PC-9 (cell line): ENCODE data around the gene IQCH.

Experiments used
- EZH2 ChIP-seq: fragments of 200-600 bp; sonication (generic); IDR thresholded peaks from 2 replicates; pipeline ENCODE4 v1.8.0; 2017; ENCODE audit warnings: antibody characterized with exemption, low read depth
- TF ChIP-seq, protein P1 (sequence below): fragments of 200-600 bp; sonication (generic); conservative IDR thresholded peaks from 2 replicates; pipeline ENCODE4 v1.6.1; 2017; ENCODE audit warnings: mixed run types, antibody characterized with exemption, mild to moderate bottlenecking, moderate library complexity

DNA sequence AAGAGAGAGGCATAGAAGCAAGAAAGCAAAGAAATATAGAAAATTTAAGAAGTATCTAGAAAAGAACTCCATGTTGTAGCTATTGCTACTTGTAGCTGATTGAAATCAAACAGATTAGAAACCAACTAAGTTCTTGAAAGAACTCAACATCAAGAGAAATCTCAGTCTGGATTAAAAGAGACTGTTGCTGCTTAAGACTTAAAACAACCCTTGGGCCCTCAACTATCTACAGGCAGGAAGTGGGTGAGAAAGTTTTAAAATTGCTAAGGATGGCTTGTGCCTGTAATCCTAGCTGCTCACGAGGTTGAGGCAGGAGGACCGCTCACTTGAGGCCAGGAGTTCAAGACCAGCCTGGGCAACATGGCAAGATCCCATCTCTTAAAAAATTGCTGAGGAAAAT lies 227.1 kb downstream of the IQCH start:
- TF ChIP-seq, protein P1, sequence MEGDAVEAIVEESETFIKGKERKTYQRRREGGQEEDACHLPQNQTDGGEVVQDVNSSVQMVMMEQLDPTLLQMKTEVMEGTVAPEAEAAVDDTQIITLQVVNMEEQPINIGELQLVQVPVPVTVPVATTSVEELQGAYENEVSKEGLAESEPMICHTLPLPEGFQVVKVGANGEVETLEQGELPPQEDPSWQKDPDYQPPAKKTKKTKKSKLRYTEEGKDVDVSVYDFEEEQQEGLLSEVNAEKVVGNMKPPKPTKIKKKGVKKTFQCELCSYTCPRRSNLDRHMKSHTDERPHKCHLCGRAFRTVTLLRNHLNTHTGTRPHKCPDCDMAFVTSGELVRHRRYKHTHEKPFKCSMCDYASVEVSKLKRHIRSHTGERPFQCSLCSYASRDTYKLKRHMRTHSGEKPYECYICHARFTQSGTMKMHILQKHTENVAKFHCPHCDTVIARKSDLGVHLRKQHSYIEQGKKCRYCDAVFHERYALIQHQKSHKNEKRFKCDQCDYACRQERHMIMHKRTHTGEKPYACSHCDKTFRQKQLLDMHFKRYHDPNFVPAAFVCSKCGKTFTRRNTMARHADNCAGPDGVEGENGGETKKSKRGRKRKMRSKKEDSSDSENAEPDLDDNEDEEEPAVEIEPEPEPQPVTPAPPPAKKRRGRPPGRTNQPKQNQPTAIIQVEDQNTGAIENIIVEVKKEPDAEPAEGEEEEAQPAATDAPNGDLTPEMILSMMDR = no peak
- no peak for TF ChIP-seq EZH2
